RWPE2 (cell line): ENCODE measurements around the gene OR10H4.

ENCODE experiments used
- ATAC-seq: fragments of 200-7000 bp; cut with Tn5 transposase; 3 replicates; pipeline ENCODE4 v1.9.1; 2021; ENCODE audit warnings: low read depth
- DNase-seq: peaks from one replicate; pipeline ENCODE4 v3.0.0-alpha.2; 2020; ENCODE audit warnings: low spot score
- H3K27ac ChIP-seq: fragments of 450-650 bp; 2 replicates; pipeline ENCODE4 v1.5.1; 2017; ENCODE audit warnings: mild to moderate bottlenecking; ENCODE audit not compliant: poor library complexity, severe bottlenecking
- H3K27me3 ChIP-seq: fragments of 250-450 bp; sonication (Bioruptor Pico); 2 replicates; pipeline ENCODE4 v1.5.1; 2021; ENCODE audit warnings: mild to moderate bottlenecking, moderate library complexity; ENCODE audit not compliant: insufficient read depth, poor library complexity, severe bottlenecking
- H3K36me3 ChIP-seq: fragments of 250-450 bp; sonication (Bioruptor Pico); 2 replicates; pipeline ENCODE4 v1.5.1; 2020; ENCODE audit warnings: low read depth, mild to moderate bottlenecking, moderate library complexity
- H3K4me1 ChIP-seq: fragments of 250-450 bp; sonication (Bioruptor Pico); 2 replicates; pipeline ENCODE4 v1.5.1; 2021; ENCODE audit warnings: mild to moderate bottlenecking, moderate library complexity; ENCODE audit not compliant: insufficient read depth, poor library complexity, severe bottlenecking
- H3K4me3 ChIP-seq: fragments of 250-450 bp; sonication (Bioruptor Pico); 2 replicates; pipeline ENCODE4 v1.5.1; 2021; ENCODE audit warnings: mild to moderate bottlenecking, moderate library complexity; ENCODE audit not compliant: severe bottlenecking
- H3K9me3 ChIP-seq: fragments of 250-450 bp; sonication (Bioruptor Pico); 2 replicates; pipeline ENCODE4 v1.5.1; 2021; ENCODE audit warnings: mild to moderate bottlenecking, moderate library complexity; ENCODE audit not compliant: severe bottlenecking
- CTCF ChIP-seq: fragments of 450-650 bp; IDR thresholded peaks from one replicate; pipeline ENCODE4 v1.5.1; 2017; ENCODE audit warnings: mild to moderate bottlenecking, moderate library complexity; ENCODE audit not compliant: poor library complexity, severe bottlenecking

The OR10H4 gene

GRCh38 chr19:15995536-15995935 is 46.7 kb downstream of the OR10H4 start:
- no peak for DNase-seq
- no peak overlapping the region for H3K27ac ChIP-seq
- H3K27me3 ChIP-seq, result no peaks in the 10 kb centered on the region
- no peak overlapping the region for H3K4me3 ChIP-seq
- no peak for ATAC-seq
- no peaks in the 10 kb centered on the region for H3K36me3 ChIP-seq
- TF ChIP-seq CTCF, result no peak
- no peaks in the 10 kb centered on the region for H3K4me1 ChIP-seq
- H3K9me3 ChIP-seq, result no peaks in the 10 kb centered on the region

- ATAC-seq (no peak), DNase-seq (no peak)
- no peak overlapping the region for H3K27ac ChIP-seq
- TF ChIP-seq CTCF, result no peak
- no peaks in the 10 kb centered on the region for H3K27me3 ChIP-seq
- H3K4me1 ChIP-seq, result no peaks in the 10 kb centered on the region
- H3K9me3 ChIP-seq, result no peaks in the 10 kb centered on the region
- no peaks in the 10 kb centered on the region for H3K36me3 ChIP-seq
- no peak overlapping the region for H3K4me3 ChIP-seq
These were observed 49.4 kb downstream of the OR10H4 start for GRCh38 chr19:15998166-15998565.
